HL-60 (cell line): ENCODE results near the gene PTPRK.

ENCODE experiments used
- DNase-seq, 2 experiments: peaks; one replicate each; pipeline ENCODE4 v3.0.0-alpha.2; 2010 to 2020; ENCODE audit warnings: low read depth in 1 of 2, low spot score in 1 of 2
- H3K27ac ChIP-seq: fragments of 250-450 bp; sonication (Bioruptor Pico); replicated peaks from 2 replicates; pipeline ENCODE4 v1.5.1; 2020; ENCODE audit warnings: mild to moderate bottlenecking, moderate library complexity
- H3K27me3 ChIP-seq: fragments of 250-450 bp; sonication (Bioruptor Pico); 2 replicates; pipeline ENCODE4 v1.5.1; 2021; ENCODE audit warnings: mild to moderate bottlenecking, moderate library complexity; ENCODE audit not compliant: insufficient read depth, poor library complexity, severe bottlenecking
- H3K4me3 ChIP-seq: replicated peaks from 2 replicates; pipeline ENCODE4 v1.5.1; 2011; ENCODE audit warnings: mild to moderate bottlenecking, control low read depth, low read length; ENCODE audit not compliant: insufficient read depth
- GABPA ChIP-seq: IDR thresholded peaks from 2 replicates; pipeline ENCODE4 v1.6.1; 2012; ENCODE audit warnings: low read depth
- POLR2AphosphoS5 ChIP-seq: IDR thresholded peaks from 2 replicates; pipeline ENCODE4 v1.6.1; 2012; ENCODE audit warnings: low read depth
- SPI1 ChIP-seq: IDR thresholded peaks from 2 replicates; pipeline ENCODE4 v1.6.1; 2012; ENCODE audit warnings: low read depth, mild to moderate bottlenecking, borderline replicate concordance
- TF ChIP-seq, protein P1 (sequence below): IDR thresholded peaks from one replicate; pipeline ENCODE4 v1.5.1; 2011; ENCODE audit warnings: low read length, control low read depth, inconsistent platforms; ENCODE audit not compliant: insufficient read depth
- TF ChIP-seq, protein P2 (sequence below): IDR thresholded peaks from 2 replicates; pipeline ENCODE4 v1.6.1; 2012; ENCODE audit warnings: low read depth; ENCODE audit not compliant: insufficient replicate concordance

The PTPRK gene

DNA sequence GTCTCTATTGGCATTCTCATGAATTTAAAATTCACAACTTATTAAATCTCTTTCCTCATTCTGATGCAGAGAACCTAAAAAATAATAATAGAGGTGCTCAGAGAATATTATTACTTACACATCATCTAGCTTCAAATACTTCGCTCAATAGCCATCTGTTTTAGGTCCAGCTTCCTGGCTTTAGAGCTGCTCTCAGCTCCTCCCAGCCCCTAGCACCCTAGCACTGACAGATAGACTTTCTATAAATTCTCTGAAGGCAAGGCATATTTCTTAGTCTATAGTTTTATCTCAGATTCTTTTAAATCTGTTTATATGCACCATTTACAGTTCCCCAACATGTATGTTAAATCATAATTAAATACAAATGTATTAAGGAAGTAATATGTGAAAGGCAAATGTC lies 281.3 kb downstream of the PTPRK start:
- TF ChIP-seq POLR2AphosphoS5 (no peak), GABPA (no peak), SPI1 (no peak)
- TF ChIP-seq, protein P1, sequence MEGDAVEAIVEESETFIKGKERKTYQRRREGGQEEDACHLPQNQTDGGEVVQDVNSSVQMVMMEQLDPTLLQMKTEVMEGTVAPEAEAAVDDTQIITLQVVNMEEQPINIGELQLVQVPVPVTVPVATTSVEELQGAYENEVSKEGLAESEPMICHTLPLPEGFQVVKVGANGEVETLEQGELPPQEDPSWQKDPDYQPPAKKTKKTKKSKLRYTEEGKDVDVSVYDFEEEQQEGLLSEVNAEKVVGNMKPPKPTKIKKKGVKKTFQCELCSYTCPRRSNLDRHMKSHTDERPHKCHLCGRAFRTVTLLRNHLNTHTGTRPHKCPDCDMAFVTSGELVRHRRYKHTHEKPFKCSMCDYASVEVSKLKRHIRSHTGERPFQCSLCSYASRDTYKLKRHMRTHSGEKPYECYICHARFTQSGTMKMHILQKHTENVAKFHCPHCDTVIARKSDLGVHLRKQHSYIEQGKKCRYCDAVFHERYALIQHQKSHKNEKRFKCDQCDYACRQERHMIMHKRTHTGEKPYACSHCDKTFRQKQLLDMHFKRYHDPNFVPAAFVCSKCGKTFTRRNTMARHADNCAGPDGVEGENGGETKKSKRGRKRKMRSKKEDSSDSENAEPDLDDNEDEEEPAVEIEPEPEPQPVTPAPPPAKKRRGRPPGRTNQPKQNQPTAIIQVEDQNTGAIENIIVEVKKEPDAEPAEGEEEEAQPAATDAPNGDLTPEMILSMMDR: no peak
- TF ChIP-seq, protein P2, sequence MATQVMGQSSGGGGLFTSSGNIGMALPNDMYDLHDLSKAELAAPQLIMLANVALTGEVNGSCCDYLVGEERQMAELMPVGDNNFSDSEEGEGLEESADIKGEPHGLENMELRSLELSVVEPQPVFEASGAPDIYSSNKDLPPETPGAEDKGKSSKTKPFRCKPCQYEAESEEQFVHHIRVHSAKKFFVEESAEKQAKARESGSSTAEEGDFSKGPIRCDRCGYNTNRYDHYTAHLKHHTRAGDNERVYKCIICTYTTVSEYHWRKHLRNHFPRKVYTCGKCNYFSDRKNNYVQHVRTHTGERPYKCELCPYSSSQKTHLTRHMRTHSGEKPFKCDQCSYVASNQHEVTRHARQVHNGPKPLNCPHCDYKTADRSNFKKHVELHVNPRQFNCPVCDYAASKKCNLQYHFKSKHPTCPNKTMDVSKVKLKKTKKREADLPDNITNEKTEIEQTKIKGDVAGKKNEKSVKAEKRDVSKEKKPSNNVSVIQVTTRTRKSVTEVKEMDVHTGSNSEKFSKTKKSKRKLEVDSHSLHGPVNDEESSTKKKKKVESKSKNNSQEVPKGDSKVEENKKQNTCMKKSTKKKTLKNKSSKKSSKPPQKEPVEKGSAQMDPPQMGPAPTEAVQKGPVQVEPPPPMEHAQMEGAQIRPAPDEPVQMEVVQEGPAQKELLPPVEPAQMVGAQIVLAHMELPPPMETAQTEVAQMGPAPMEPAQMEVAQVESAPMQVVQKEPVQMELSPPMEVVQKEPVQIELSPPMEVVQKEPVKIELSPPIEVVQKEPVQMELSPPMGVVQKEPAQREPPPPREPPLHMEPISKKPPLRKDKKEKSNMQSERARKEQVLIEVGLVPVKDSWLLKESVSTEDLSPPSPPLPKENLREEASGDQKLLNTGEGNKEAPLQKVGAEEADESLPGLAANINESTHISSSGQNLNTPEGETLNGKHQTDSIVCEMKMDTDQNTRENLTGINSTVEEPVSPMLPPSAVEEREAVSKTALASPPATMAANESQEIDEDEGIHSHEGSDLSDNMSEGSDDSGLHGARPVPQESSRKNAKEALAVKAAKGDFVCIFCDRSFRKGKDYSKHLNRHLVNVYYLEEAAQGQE: no peak

DNA sequence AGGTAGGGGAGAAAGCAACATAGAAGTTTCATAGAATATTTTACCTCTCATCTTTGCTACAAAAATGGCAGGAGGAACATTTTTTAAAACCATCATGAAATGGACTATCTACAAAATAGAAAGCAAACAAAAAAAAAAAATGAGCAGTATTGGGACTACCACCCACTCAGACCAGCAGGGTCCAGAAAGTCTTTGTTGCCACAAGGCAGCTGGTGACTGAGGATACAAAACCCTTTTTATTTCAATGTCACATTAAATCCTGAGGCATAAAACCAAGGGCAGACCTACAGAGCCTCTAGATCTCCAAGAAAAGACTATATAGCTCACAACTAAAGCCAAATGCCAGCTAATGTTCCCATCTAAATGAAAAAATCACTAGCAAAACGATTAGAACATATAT lies 282.2 kb downstream of the PTPRK start:
- H3K27ac ChIP-seq: no peak overlapping the region
- no peak for DNase-seq
- no peak for TF ChIP-seq SPI1
- no peak for TF ChIP-seq GABPA
- TF ChIP-seq, protein P2: no peak
- TF ChIP-seq POLR2AphosphoS5: no peak
- TF ChIP-seq, protein P1: no peak

More for the DNA sequence above, 281.3 kb downstream of the PTPRK start:
- no peaks in the 10 kb centered on the region for H3K27me3 ChIP-seq
- no peak overlapping the region for H3K27ac ChIP-seq
- DNase-seq: no peak
- no peak overlapping the region for H3K4me3 ChIP-seq

DNA sequence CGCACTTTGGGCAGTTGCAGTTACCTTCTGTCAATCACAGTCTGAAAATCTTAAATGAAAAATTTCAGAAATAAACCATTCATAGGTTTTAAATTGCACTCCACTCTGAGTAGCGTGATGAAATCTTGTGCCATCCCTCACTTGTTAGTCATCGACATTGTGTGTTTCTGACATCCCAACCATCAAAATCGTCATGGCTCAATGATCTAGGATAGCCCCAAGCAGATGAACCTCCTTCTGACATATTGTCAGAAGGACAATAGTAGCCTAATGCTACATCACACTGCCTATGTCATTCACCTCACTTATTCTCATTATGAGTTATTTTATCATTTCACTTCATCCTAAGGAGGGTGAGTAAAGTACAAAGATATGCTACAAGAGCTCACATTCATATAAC lies 284.8 kb downstream of the PTPRK start:
- Histone ChIP-seq H3K27ac (no peak overlapping the region), H3K27me3 (no peaks in the 10 kb centered on the region), H3K4me3 (no peak overlapping the region)
- TF ChIP-seq, protein P1: no peak
- TF ChIP-seq POLR2AphosphoS5 (no peak), SPI1 (no peak), GABPA (no peak)
- TF ChIP-seq, protein P2: no peak
- no peak for DNase-seq

More for the DNA sequence above, 282.2 kb downstream of the PTPRK start:
- H3K27me3 ChIP-seq: no peaks in the 10 kb centered on the region
- no peak overlapping the region for H3K4me3 ChIP-seq
